IPS-18a (cell line): ENCODE data around the gene NRP2.
A peak's percentile ranks its signal among the peaks of the same experiment; 100 is the strongest.

ENCODE experiments used
- H3K27ac ChIP-seq: one replicate; pipeline ENCODE4 v1.5.1; 2013; ENCODE audit warnings: low read length
- H3K27me3 ChIP-seq: one replicate; pipeline ENCODE4 v1.6.1; 2013; ENCODE audit warnings: mild to moderate bottlenecking, low read length; ENCODE audit not compliant: control insufficient read depth, insufficient read depth
- H3K36me3 ChIP-seq: one replicate; pipeline ENCODE4 v1.6.1; 2013; ENCODE audit warnings: low read depth, low read length; ENCODE audit not compliant: control insufficient read depth
- H3K4me1 ChIP-seq: one replicate; pipeline ENCODE4 v1.6.1; 2013; ENCODE audit warnings: low read depth, low read length; ENCODE audit not compliant: control insufficient read depth
- H3K4me3 ChIP-seq: one replicate; pipeline ENCODE4 v1.5.1; 2013; ENCODE audit warnings: low read length
- H3K9ac ChIP-seq: one replicate; pipeline ENCODE4 v1.6.1; 2013; ENCODE audit warnings: mild to moderate bottlenecking, low read length, moderate library complexity
- H3K9me3 ChIP-seq: one replicate; pipeline ENCODE4 v1.6.1; 2013; ENCODE audit warnings: low read depth, low read length; ENCODE audit not compliant: control insufficient read depth

The NRP2 gene

GRCh38 chr2:205744074-205744591 lies 61.8 kb downstream of the NRP2 start:
- peaks cover 18% of the 10 kb centered on the region for H3K4me1 ChIP-seq

GRCh38 chr2:205745661-205746419 lies 63.5 kb downstream of the NRP2 start:
- Histone ChIP-seq H3K36me3 (peaks cover 66% of the 10 kb centered on the region), H3K9ac (no peak overlapping the region), H3K27ac (no peak overlapping the region), H3K27me3 (no peaks in the 10 kb centered on the region), H3K4me1 (peaks cover 20% of the 10 kb centered on the region), H3K4me3 (no peak overlapping the region), H3K9me3 (no peaks in the 10 kb centered on the region)

More at GRCh38 chr2:205744074-205744591, 61.8 kb downstream of the NRP2 start:
- no peak overlapping the region for H3K9ac ChIP-seq
- H3K27me3 ChIP-seq, result no peaks in the 10 kb centered on the region
- H3K4me3 ChIP-seq, result no peak overlapping the region
- no peak overlapping the region for H3K27ac ChIP-seq
- H3K36me3 ChIP-seq, result peaks cover 69% of the 10 kb centered on the region
- no peaks in the 10 kb centered on the region for H3K9me3 ChIP-seq

- H3K4me1 ChIP-seq, result peaks cover 20% of the 10 kb centered on the region
- H3K9ac ChIP-seq, result no peak overlapping the region
- no peaks in the 10 kb centered on the region for H3K9me3 ChIP-seq
- H3K4me3 ChIP-seq, result no peak overlapping the region
- H3K27me3 ChIP-seq, result no peaks in the 10 kb centered on the region
- H3K27ac ChIP-seq, result no peak overlapping the region
- peaks cover 60% of the 10 kb centered on the region for H3K36me3 ChIP-seq
Observed at GRCh38 chr2:205746420-205746785, 64.1 kb downstream of the NRP2 start.

- Histone ChIP-seq H3K9ac (no peak overlapping the region), H3K4me1 (peaks cover 20% of the 10 kb centered on the region), H3K27me3 (no peaks in the 10 kb centered on the region), H3K36me3 (peaks cover 48% of the 10 kb centered on the region), H3K4me3 (peak overlapping the region; percentile 2), H3K9me3 (no peaks in the 10 kb centered on the region), H3K27ac (no peak overlapping the region)
Observed at GRCh38 chr2:205747829-205748386, 65.6 kb downstream of the NRP2 start.

GRCh38 chr2:205748639-205749038 lies 66.3 kb downstream of the NRP2 start:
- H3K9ac ChIP-seq, result no peak overlapping the region
- no peaks in the 10 kb centered on the region for H3K9me3 ChIP-seq

GRCh38 chr2:205749078-205749477 lies 66.8 kb downstream of the NRP2 start:
- Histone ChIP-seq H3K27me3 (no peaks in the 10 kb centered on the region), H3K27ac (peak overlapping the region; percentile 55), H3K4me1 (peaks cover 20% of the 10 kb centered on the region), H3K9me3 (no peaks in the 10 kb centered on the region), H3K4me3 (peak overlapping the region; percentile 2), H3K36me3 (peaks cover 46% of the 10 kb centered on the region), H3K9ac (no peak overlapping the region)

More at GRCh38 chr2:205748639-205749038, 66.3 kb downstream of the NRP2 start:
- Histone ChIP-seq H3K4me3 (peak overlapping the region; percentile 2), H3K36me3 (peaks cover 47% of the 10 kb centered on the region), H3K4me1 (peaks cover 20% of the 10 kb centered on the region), H3K27ac (peak overlapping the region; percentile 55), H3K27me3 (no peaks in the 10 kb centered on the region)

- H3K9me3 ChIP-seq, result no peaks in the 10 kb centered on the region
- H3K4me1 ChIP-seq, result peaks cover 20% of the 10 kb centered on the region
- no peak overlapping the region for H3K4me3 ChIP-seq
- no peak overlapping the region for H3K27ac ChIP-seq
- peaks cover 33% of the 10 kb centered on the region for H3K36me3 ChIP-seq
- H3K27me3 ChIP-seq, result no peaks in the 10 kb centered on the region
- no peak overlapping the region for H3K9ac ChIP-seq
Observed at GRCh38 chr2:205750797-205751196, 68.5 kb downstream of the NRP2 start.

GRCh38 chr2:205751569-205752031 lies 69.3 kb downstream of the NRP2 start:
- Histone ChIP-seq H3K36me3 (peaks cover 30% of the 10 kb centered on the region), H3K4me1 (peaks cover 20% of the 10 kb centered on the region), H3K9me3 (no peaks in the 10 kb centered on the region)

GRCh38 chr2:205752296-205752820 lies 70.1 kb downstream of the NRP2 start:
- peaks cover 20% of the 10 kb centered on the region for H3K4me1 ChIP-seq
- H3K27ac ChIP-seq, result no peak overlapping the region
- H3K36me3 ChIP-seq, result peaks cover 26% of the 10 kb centered on the region
- no peaks in the 10 kb centered on the region for H3K27me3 ChIP-seq
- no peak overlapping the region for H3K9ac ChIP-seq
- H3K4me3 ChIP-seq, result no peak overlapping the region
- H3K9me3 ChIP-seq, result no peaks in the 10 kb centered on the region

More at GRCh38 chr2:205751569-205752031, 69.3 kb downstream of the NRP2 start:
- H3K9ac ChIP-seq, result no peak overlapping the region
- no peak overlapping the region for H3K4me3 ChIP-seq
- no peak overlapping the region for H3K27ac ChIP-seq
- no peaks in the 10 kb centered on the region for H3K27me3 ChIP-seq

GRCh38 chr2:205752924-205753323 lies 70.6 kb downstream of the NRP2 start:
- Histone ChIP-seq H3K4me1 (peaks cover 15% of the 10 kb centered on the region), H3K27ac (no peak overlapping the region), H3K4me3 (no peak overlapping the region), H3K9ac (no peak overlapping the region), H3K27me3 (no peaks in the 10 kb centered on the region), H3K9me3 (no peaks in the 10 kb centered on the region), H3K36me3 (peaks cover 26% of the 10 kb centered on the region)

GRCh38 chr2:205754285-205754923 lies 72.1 kb downstream of the NRP2 start:
- H3K4me1 ChIP-seq, result peaks cover under 1% of the 10 kb centered on the region
- H3K4me3 ChIP-seq, result no peak overlapping the region
- H3K9me3 ChIP-seq, result no peaks in the 10 kb centered on the region
- H3K27ac ChIP-seq, result no peak overlapping the region
- H3K27me3 ChIP-seq, result no peaks in the 10 kb centered on the region
- peaks cover 21% of the 10 kb centered on the region for H3K36me3 ChIP-seq
- no peak overlapping the region for H3K9ac ChIP-seq
